ENCODE data around the gene EHD3. TPM values are rescaled to one million over a fixed set of nuclear protein-coding genes. Genes with fewer than 3 reads are reported as not detected.

EHD3 gene
- total RNA-seq, 1 experiment from 2014 or later, result 152 TPM

GRCh38 chr2:31193806-31194205, 40.1 kb upstream of the EHD3 start:
- Histone ChIP-seq H3K4me1 (ENCODE audit: low read length) (peaks cover 11% of the 10 kb centered on the region), H3K9me2 (replicated peaks; ENCODE audit: insufficient read depth, low read length) (no peaks in the 10 kb centered on the region), H3K36me3 (ENCODE audit: insufficient read depth, low read length) (no peaks in the 10 kb centered on the region), H3K4me3 (ENCODE audit: low read length) (no peak overlapping the region), H3K27ac (ENCODE audit: low read length) (no peak overlapping the region), H3K9ac (ENCODE audit: low read length) (no peak overlapping the region), H3K4me2 (ENCODE audit: low read depth, low read length, poor library complexity, severe bottlenecking) (no peak overlapping the region), H4K20me1 (ENCODE audit: insufficient read depth, low read depth, low read length) (no peaks in the 10 kb centered on the region), H2AFZ (ENCODE audit: low read length) (no peak overlapping the region), H3K9me3 (ENCODE audit: low read length) (no peaks in the 10 kb centered on the region), H3K27me3 (ENCODE audit: low read length) (no peaks in the 10 kb centered on the region), H3K79me2 (ENCODE audit: low read length) (no peaks in the 10 kb centered on the region)
- DNase-seq, result no peak

GRCh38 chr2:31196622-31197021, 37.3 kb upstream of the EHD3 start:
- Histone ChIP-seq H3K36me3 (ENCODE audit: insufficient read depth, low read length) (no peaks in the 10 kb centered on the region), H3K4me1 (ENCODE audit: low read length) (peaks cover 11% of the 10 kb centered on the region), H3K4me2 (ENCODE audit: low read depth, low read length, poor library complexity, severe bottlenecking) (no peak overlapping the region)

DNA sequence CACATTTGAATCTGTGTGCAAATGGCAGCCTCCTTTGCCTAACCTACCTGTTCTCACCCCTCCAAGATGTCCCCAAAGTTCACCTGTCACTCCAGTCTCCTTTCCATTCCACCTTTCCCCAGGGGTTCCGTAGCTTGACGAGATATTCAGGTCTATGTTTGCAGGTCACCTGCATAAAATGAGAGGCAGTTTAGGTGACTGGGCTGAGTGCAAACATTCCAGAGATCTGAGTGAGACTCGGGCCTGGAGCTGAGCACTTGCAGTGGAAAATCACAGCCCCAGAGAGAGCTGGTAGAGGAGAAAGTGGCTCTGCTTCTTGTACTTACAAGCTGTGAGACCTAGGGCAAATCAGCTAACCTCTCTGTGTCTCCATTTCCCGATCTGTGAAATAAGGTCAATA, 36.8 kb upstream of the EHD3 start:
- H3K79me2 ChIP-seq (ENCODE audit: low read length), result no peaks in the 10 kb centered on the region
- no peaks in the 10 kb centered on the region for H4K20me1 ChIP-seq (ENCODE audit: insufficient read depth, low read depth, low read length)
- no peak overlapping the region for H3K4me3 ChIP-seq (ENCODE audit: low read length)
- H3K4me2 ChIP-seq (ENCODE audit: low read depth, low read length, poor library complexity, severe bottlenecking), result no peak overlapping the region
- no peaks in the 10 kb centered on the region for H3K36me3 ChIP-seq (ENCODE audit: insufficient read depth, low read length)
- H3K9me3 ChIP-seq (ENCODE audit: low read length), result no peaks in the 10 kb centered on the region
- H2AFZ ChIP-seq (ENCODE audit: low read length), result no peak overlapping the region
- no peak overlapping the region for H3K9ac ChIP-seq (ENCODE audit: low read length)
- no peak overlapping the region for H3K27ac ChIP-seq (ENCODE audit: low read length)
- H3K4me1 ChIP-seq (ENCODE audit: low read length), result peaks cover 11% of the 10 kb centered on the region
- H3K27me3 ChIP-seq (ENCODE audit: low read length), result no peaks in the 10 kb centered on the region
- no peak for DNase-seq
- no peaks in the 10 kb centered on the region for H3K9me2 ChIP-seq (replicated peaks; ENCODE audit: insufficient read depth, low read length)

More at GRCh38 chr2:31196622-31197021, 37.3 kb upstream of the EHD3 start:
- Histone ChIP-seq H3K9me3 (ENCODE audit: low read length) (no peaks in the 10 kb centered on the region), H3K4me3 (ENCODE audit: low read length) (no peak overlapping the region), H3K9me2 (replicated peaks; ENCODE audit: insufficient read depth, low read length) (no peaks in the 10 kb centered on the region), H3K79me2 (ENCODE audit: low read length) (no peaks in the 10 kb centered on the region), H3K27ac (ENCODE audit: low read length) (no peak overlapping the region), H3K9ac (ENCODE audit: low read length) (no peak overlapping the region), H2AFZ (ENCODE audit: low read length) (no peak overlapping the region), H3K27me3 (ENCODE audit: low read length) (no peaks in the 10 kb centered on the region), H4K20me1 (ENCODE audit: insufficient read depth, low read depth, low read length) (no peaks in the 10 kb centered on the region)
- DNase-seq, result no peak

DNA sequence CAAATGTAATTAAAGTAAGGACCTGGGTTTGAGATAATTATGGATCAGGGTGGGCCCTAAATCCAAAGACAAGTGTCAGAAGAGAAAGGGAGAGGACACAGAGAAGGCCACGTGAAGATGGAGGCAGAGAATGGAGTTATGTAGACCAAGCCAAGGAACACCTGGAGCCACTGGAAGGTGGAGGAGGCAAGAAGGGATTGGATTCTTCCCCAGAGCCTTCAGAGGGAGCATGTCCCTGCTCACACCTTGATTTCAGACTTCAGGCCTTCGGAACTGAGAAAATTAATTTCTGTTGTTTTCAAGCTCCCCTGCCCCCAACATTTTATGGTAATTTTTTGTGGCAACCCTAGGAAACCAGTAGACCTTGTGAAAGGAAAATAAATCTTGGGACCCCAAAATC, 36.3 kb upstream of the EHD3 start:
- no peak overlapping the region for H2AFZ ChIP-seq (ENCODE audit: low read length)

DNA sequence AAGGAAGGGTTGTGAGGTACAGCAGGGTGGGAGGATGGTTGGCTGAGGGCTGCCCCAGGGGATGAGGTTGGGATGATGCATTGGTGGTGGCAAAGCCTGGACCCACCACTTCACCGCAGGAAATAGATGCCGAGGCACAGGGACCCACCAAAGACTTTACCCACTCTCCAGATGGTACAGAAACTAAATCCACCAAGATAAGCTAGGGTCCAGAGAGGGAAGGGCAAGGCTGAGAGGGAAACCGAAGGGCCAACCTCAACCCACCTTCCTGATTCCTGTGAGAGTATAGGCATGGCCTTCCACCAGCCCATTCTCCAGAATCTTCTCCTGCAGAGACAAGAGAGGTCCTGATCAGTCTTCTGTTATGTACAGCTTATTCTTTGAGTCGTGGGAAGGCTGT, 34.7 kb upstream of the EHD3 start:
- no peak for DNase-seq

More for the DNA sequence above, 36.3 kb upstream of the EHD3 start:
- H4K20me1 ChIP-seq (ENCODE audit: insufficient read depth, low read depth, low read length), result no peaks in the 10 kb centered on the region
- no peak for DNase-seq
- H3K27ac ChIP-seq (ENCODE audit: low read length), result no peak overlapping the region
- no peaks in the 10 kb centered on the region for H3K9me2 ChIP-seq (replicated peaks; ENCODE audit: insufficient read depth, low read length)
- H3K9me3 ChIP-seq (ENCODE audit: low read length), result no peaks in the 10 kb centered on the region
- H3K79me2 ChIP-seq (ENCODE audit: low read length), result no peaks in the 10 kb centered on the region
- no peak overlapping the region for H3K9ac ChIP-seq (ENCODE audit: low read length)
- H3K4me2 ChIP-seq (ENCODE audit: low read depth, low read length, poor library complexity, severe bottlenecking), result no peak overlapping the region
- H3K4me1 ChIP-seq (ENCODE audit: low read length), result peaks cover 11% of the 10 kb centered on the region
- no peaks in the 10 kb centered on the region for H3K36me3 ChIP-seq (ENCODE audit: insufficient read depth, low read length)
- H3K4me3 ChIP-seq (ENCODE audit: low read length), result no peak overlapping the region
- H3K27me3 ChIP-seq (ENCODE audit: low read length), result no peaks in the 10 kb centered on the region

GRCh38 chr2:31200972-31201371, 33.0 kb upstream of the EHD3 start:
- DNase-seq, result no peak

More for the DNA sequence above, 34.7 kb upstream of the EHD3 start:
- H3K27me3 ChIP-seq (ENCODE audit: low read length), result no peaks in the 10 kb centered on the region
- no peaks in the 10 kb centered on the region for H4K20me1 ChIP-seq (ENCODE audit: insufficient read depth, low read depth, low read length)
- no peaks in the 10 kb centered on the region for H3K9me2 ChIP-seq (replicated peaks; ENCODE audit: insufficient read depth, low read length)
- H3K4me3 ChIP-seq (ENCODE audit: low read length), result no peak overlapping the region
- no peaks in the 10 kb centered on the region for H3K36me3 ChIP-seq (ENCODE audit: insufficient read depth, low read length)
- peaks cover 12% of the 10 kb centered on the region for H3K4me1 ChIP-seq (ENCODE audit: low read length)
- no peaks in the 10 kb centered on the region for H3K79me2 ChIP-seq (ENCODE audit: low read length)
- no peak overlapping the region for H3K9ac ChIP-seq (ENCODE audit: low read length)
- H3K27ac ChIP-seq (ENCODE audit: low read length), result no peak overlapping the region
- no peak overlapping the region for H3K4me2 ChIP-seq (ENCODE audit: low read depth, low read length, poor library complexity, severe bottlenecking)
- H2AFZ ChIP-seq (ENCODE audit: low read length), result no peak overlapping the region
- H3K9me3 ChIP-seq (ENCODE audit: low read length), result no peaks in the 10 kb centered on the region

DNA sequence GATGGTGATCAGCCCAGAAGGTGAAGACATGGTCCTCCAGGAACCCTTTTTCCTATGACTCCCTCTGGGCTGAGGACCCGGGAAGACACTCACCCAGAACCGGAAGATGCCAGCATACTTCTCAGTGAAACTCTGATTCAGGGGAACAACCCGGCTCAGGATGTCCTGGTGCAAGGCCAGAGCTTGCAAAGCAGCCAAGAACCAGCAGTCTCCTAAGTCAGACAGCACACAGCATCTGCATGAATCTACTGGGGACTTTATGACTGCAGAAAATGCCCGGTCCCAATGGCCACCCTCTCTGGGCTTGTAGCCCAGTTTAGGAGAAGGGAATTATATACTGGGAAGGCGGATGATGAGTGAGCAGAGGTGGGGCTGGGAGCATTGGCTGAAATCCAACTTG, 31.9 kb upstream of the EHD3 start:
- DNase-seq, result no peak
- Histone ChIP-seq H3K27ac (ENCODE audit: low read length) (no peak overlapping the region), H3K9ac (ENCODE audit: low read length) (no peak overlapping the region), H4K20me1 (ENCODE audit: insufficient read depth, low read depth, low read length) (no peaks in the 10 kb centered on the region), H2AFZ (ENCODE audit: low read length) (no peak overlapping the region), H3K27me3 (ENCODE audit: low read length) (no peaks in the 10 kb centered on the region), H3K9me3 (ENCODE audit: low read length) (no peaks in the 10 kb centered on the region), H3K4me2 (ENCODE audit: low read depth, low read length, poor library complexity, severe bottlenecking) (no peak overlapping the region), H3K9me2 (replicated peaks; ENCODE audit: insufficient read depth, low read length) (no peaks in the 10 kb centered on the region), H3K79me2 (ENCODE audit: low read length) (no peaks in the 10 kb centered on the region), H3K4me3 (ENCODE audit: low read length) (no peak overlapping the region), H3K4me1 (ENCODE audit: low read length) (peaks cover 8% of the 10 kb centered on the region; the same call in 1 of the 2 replicates), H3K36me3 (ENCODE audit: insufficient read depth, low read length) (no peaks in the 10 kb centered on the region)

More at GRCh38 chr2:31200972-31201371, 33.0 kb upstream of the EHD3 start:
- H3K9me3 ChIP-seq (ENCODE audit: low read length), result no peaks in the 10 kb centered on the region
- H3K27ac ChIP-seq (ENCODE audit: low read length), result no peak overlapping the region
- no peak overlapping the region for H3K4me3 ChIP-seq (ENCODE audit: low read length)
- H3K9me2 ChIP-seq (replicated peaks; ENCODE audit: insufficient read depth, low read length), result no peaks in the 10 kb centered on the region
- H3K4me2 ChIP-seq (ENCODE audit: low read depth, low read length, poor library complexity, severe bottlenecking), result no peak overlapping the region
- no peak overlapping the region for H3K9ac ChIP-seq (ENCODE audit: low read length)
- no peaks in the 10 kb centered on the region for H4K20me1 ChIP-seq (ENCODE audit: insufficient read depth, low read depth, low read length)
- H3K36me3 ChIP-seq (ENCODE audit: insufficient read depth, low read length), result no peaks in the 10 kb centered on the region
- no peaks in the 10 kb centered on the region for H3K27me3 ChIP-seq (ENCODE audit: low read length)
- no peaks in the 10 kb centered on the region for H3K79me2 ChIP-seq (ENCODE audit: low read length)
- H3K4me1 ChIP-seq (ENCODE audit: low read length), result peaks cover 8% of the 10 kb centered on the region; the same call in 1 of the 2 replicates
- no peak overlapping the region for H2AFZ ChIP-seq (ENCODE audit: low read length)

GRCh38 chr2:31202833-31203232, 31.1 kb upstream of the EHD3 start:
- H3K4me1 ChIP-seq (ENCODE audit: low read length), result peaks cover 10% of the 10 kb centered on the region
- H3K27me3 ChIP-seq (ENCODE audit: low read length), result no peaks in the 10 kb centered on the region
- H3K79me2 ChIP-seq (ENCODE audit: low read length), result no peaks in the 10 kb centered on the region
- H3K4me3 ChIP-seq (ENCODE audit: low read length), result no peak overlapping the region
- H3K9me3 ChIP-seq (ENCODE audit: low read length), result no peaks in the 10 kb centered on the region
- H3K9me2 ChIP-seq (replicated peaks; ENCODE audit: insufficient read depth, low read length), result no peaks in the 10 kb centered on the region
- no peak for DNase-seq
- H4K20me1 ChIP-seq (ENCODE audit: insufficient read depth, low read depth, low read length), result no peaks in the 10 kb centered on the region
- no peak overlapping the region for H2AFZ ChIP-seq (ENCODE audit: low read length)
- H3K36me3 ChIP-seq (ENCODE audit: insufficient read depth, low read length), result no peaks in the 10 kb centered on the region
- no peak overlapping the region for H3K27ac ChIP-seq (ENCODE audit: low read length)
- no peak overlapping the region for H3K9ac ChIP-seq (ENCODE audit: low read length)
- no peak overlapping the region for H3K4me2 ChIP-seq (ENCODE audit: low read depth, low read length, poor library complexity, severe bottlenecking)

DNA sequence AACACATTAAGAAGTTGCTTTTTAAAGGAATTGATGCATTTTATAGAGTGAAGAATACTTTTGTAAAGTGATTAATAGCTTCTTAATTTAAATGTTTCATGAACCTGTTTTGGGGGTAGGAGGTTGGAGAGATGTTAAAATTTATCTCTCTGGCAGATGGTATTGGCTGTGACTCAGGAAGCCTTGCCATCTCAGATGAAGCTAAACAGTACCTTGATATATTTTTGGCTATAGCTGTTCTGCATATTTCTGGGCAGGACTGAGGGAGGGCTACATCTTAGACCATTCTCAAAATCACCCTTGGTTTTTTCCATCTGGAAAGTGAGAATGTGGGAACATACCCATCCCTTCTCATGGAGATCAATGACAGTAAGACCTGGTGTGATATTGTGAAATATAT, 30.0 kb upstream of the EHD3 start:
- Histone ChIP-seq H2AFZ (ENCODE audit: low read length) (no peak overlapping the region), H4K20me1 (ENCODE audit: insufficient read depth, low read depth, low read length) (no peaks in the 10 kb centered on the region), H3K9me2 (replicated peaks; ENCODE audit: insufficient read depth, low read length) (no peaks in the 10 kb centered on the region), H3K4me1 (ENCODE audit: low read length) (peaks cover 21% of the 10 kb centered on the region), H3K36me3 (ENCODE audit: insufficient read depth, low read length) (no peaks in the 10 kb centered on the region), H3K4me3 (ENCODE audit: low read length) (no peak overlapping the region), H3K4me2 (ENCODE audit: low read depth, low read length, poor library complexity, severe bottlenecking) (no peak overlapping the region), H3K27me3 (ENCODE audit: low read length) (no peaks in the 10 kb centered on the region), H3K9ac (ENCODE audit: low read length) (no peak overlapping the region), H3K79me2 (ENCODE audit: low read length) (no peaks in the 10 kb centered on the region), H3K27ac (ENCODE audit: low read length) (no peak overlapping the region), H3K9me3 (ENCODE audit: low read length) (no peaks in the 10 kb centered on the region)
- DNase-seq, result no peak
